Fibroblast of skin of left biceps (primary cell): ENCODE results near the gene TIMM29.
"Not testable (repeated sequence)": the region's sequence is repeated elsewhere in the genome, so short reads cannot be mapped to it uniquely, and the experiment has no call there.

Experiments
- DNase-seq, 2 experiments: peaks; one replicate each; pipeline ENCODE4 v3.0.0-alpha.2; 2013; ENCODE audit warnings: low read depth in 2 of 2

Gene TIMM29

GRCh38 chr19:10943412-10943811 is 14.8 kb downstream of the TIMM29 start:
- DNase-seq, result not testable (repeated sequence)

- DNase-seq, result no peak
These were observed 16.7 kb downstream of the TIMM29 start for GRCh38 chr19:10945264-10945663.

GRCh38 chr19:10946958-10947657 is 18.5 kb downstream of the TIMM29 start:
- DNase-seq, result peak in 1 of 2 experiments; percentile 37

- DNase-seq, result no peak
These were observed 24.2 kb downstream of the TIMM29 start for GRCh38 chr19:10952809-10953208.

- DNase-seq, result not testable (repeated sequence)
These were observed 30.8 kb downstream of the TIMM29 start for GRCh38 chr19:10959277-10959968.

- DNase-seq, result peak; percentile 91 to 94
These were observed 31.9 kb downstream of the TIMM29 start, which contains the start of gene SMARCA4 for GRCh38 chr19:10960314-10961072. Gene SMARCA4, plus strand, starts transcription at chr19:10961030. Its CDS starts 23,122 bp downstream, at chr19:10984152.

- no peak for DNase-seq
These were observed 32.7 kb downstream of the TIMM29 start for GRCh38 chr19:10961073-10961860.

GRCh38 chr19:10962863-10963262 is 34.3 kb downstream of the TIMM29 start:
- no peak for DNase-seq

GRCh38 chr19:10963865-10964264 is 35.3 kb downstream of the TIMM29 start:
- DNase-seq, result no peak

- no peak for DNase-seq
These were observed 36.3 kb downstream of the TIMM29 start for GRCh38 chr19:10964903-10965302.

- DNase-seq, result no peak
These were observed 36.8 kb downstream of the TIMM29 start for GRCh38 chr19:10965398-10965797.

- DNase-seq, result no peak
These were observed 38.2 kb downstream of the TIMM29 start for GRCh38 chr19:10966809-10967208.

- no peak for DNase-seq
These were observed 40.0 kb downstream of the TIMM29 start for GRCh38 chr19:10968527-10969135.

- DNase-seq, result no peak
These were observed 42.6 kb downstream of the TIMM29 start for GRCh38 chr19:10971107-10971726.

GRCh38 chr19:10975374-10976130 is 46.9 kb downstream of the TIMM29 start:
- no peak for DNase-seq

- DNase-seq, result no peak
These were observed 47.7 kb downstream of the TIMM29 start for GRCh38 chr19:10976131-10976892.

GRCh38 chr19:10977742-10978092 is 49.1 kb downstream of the TIMM29 start:
- no peak for DNase-seq
